Activated T-cell treated with anti-CD3 and anti-CD28 coated beads for 4 hours (primary cell): ENCODE data around the gene COL20A1.
A peak's percentile ranks its signal among the peaks of the same experiment; 100 is the strongest.

ENCODE experiments used
- DNase-seq: peaks from one replicate; pipeline ENCODE4 v3.0.0-alpha.2; 2020

The COL20A1 gene

GRCh38 chr20:63279931-63280330 is 13.1 kb upstream of the COL20A1 start:
- no peak for DNase-seq

DNA sequence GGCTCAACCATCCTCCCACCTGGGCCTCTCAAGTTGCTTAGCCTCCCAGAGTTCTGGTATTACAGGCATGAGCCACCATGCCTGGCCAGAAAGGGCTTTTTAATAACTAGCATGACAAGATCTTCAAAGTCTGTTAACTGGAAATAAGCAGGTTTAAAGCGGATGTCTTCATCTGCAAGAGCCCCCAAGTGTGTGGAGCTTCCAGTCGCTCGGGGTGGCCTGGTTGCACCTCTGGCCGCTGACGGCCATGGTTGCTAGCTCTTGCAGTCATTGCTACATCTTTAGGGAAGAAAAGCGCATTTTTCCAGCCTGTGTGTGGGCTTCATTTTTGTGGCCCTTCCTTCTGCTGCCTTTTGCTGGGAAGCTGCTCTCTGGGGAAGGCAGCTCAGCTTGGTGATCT is 12.6 kb upstream of the COL20A1 start:
- DNase-seq, result no peak

- DNase-seq, result no peak
Observed at GRCh38 chr20:63280929-63281545, 11.9 kb upstream of the COL20A1 start.

DNA sequence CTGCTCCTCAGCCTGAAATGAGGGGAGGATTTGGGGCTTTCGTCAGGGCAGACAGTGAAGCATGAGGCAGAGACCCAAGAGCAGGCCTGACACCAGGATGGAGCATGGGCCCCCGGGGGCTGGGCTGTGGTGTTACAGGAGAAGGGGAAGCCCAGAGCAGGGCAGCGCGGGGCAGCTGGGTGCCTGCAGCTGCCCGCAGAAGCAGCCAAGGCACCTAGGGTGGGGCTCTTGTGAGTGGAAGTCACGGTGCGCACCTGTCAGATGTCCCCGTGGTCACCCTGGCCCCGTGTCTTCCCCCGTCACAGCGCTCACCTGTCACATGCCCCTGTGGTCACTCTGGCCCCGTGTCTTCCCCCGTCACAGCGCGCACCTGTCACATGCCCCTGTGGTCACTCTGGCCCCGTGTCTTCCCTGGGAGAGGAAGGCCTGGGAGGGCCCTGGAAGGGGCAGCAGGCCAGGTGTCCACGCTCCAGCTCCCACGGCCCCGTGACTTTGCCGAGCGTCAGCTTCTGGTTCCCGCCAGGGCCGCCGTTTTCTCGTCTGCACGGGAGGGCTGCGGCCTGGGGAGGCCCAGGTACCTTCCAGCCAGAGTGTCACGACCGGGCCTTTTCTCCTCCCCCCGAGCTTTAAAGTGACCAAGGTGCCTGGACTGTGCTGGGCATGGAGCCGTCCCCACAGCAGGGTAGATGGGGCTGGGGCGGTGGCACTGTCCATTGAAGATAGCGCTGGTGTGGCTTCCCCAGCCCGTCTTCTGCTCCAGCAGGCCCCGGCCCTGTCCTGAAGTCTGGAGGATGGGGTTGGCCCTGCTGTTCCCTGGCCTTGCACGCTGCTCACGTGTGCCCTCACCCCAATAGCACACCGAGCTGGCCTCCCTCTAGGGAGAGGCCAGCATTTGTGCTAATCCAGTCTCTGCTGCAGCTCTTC is 11.0 kb upstream of the COL20A1 start:
- no peak for DNase-seq

- no peak for DNase-seq
Observed at GRCh38 chr20:63282946-63283345, 10.0 kb upstream of the COL20A1 start.

DNA sequence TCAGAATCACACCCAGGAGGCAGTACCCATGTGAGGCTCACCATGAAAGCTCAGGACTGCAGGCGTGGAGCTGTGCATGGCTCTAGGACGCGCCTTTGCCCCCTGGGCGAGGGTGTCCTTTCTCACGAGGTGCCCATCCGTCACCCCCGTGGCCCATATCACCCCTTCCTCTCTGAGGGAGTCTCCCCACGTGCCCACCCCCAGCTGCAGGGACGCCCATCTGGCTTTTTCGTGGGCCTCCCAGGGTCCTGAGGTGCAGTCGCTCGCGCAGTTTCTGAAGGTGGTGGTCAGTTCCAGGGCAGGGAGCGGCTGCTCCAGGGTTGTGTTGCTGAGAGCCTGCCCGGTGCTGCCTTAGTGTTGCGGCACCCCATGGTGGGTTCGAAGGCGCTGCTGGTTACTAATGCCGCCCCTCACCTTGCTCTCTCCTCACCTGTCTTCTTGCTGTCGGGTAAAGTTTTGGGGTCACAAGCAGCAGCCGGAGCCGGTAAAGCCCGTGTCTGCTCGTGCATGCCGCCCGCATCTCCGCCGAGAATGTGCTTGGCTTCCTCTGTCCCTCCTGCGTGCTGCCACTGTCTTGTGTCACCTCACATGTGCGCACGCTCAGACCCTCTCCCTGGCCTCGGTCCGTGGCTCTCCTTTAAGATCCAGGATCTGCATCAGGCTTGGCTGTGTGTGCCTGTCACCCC is 9.4 kb upstream of the COL20A1 start:
- DNase-seq, result no peak

GRCh38 chr20:63284083-63284440 is 8.9 kb upstream of the COL20A1 start:
- DNase-seq, result no peak

- no peak for DNase-seq
Observed at GRCh38 chr20:63284544-63284949, 8.4 kb upstream of the COL20A1 start.

DNA sequence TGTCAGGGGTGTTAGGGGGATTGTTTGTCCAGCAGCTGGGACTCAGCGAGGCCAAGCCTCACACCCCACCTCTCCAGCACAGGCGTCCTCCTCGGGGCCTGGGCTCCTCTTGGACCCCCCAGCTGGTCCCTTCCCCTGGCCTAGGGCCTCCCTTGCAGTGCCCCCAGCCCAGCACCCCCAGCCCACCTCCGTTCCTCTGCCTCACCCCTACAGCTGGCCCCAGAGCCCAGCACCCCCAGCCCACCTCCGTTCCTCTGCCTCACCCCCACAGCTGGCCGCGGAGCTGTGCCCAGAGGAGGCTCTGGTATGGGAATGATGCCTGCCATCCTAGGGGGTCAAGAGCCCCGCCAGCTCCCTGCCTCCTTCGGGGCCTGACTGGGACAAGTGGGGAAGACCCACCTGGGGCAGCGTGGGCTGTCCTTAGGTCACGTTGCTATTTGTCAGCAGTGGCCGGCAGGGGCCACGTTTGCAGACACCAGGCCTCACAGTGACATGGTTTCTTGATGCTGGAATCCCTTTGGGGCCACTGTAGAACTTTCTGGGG is 7.9 kb upstream of the COL20A1 start:
- DNase-seq, result no peak

GRCh38 chr20:63285636-63286615 is 7.1 kb upstream of the COL20A1 start:
- no peak for DNase-seq

DNA sequence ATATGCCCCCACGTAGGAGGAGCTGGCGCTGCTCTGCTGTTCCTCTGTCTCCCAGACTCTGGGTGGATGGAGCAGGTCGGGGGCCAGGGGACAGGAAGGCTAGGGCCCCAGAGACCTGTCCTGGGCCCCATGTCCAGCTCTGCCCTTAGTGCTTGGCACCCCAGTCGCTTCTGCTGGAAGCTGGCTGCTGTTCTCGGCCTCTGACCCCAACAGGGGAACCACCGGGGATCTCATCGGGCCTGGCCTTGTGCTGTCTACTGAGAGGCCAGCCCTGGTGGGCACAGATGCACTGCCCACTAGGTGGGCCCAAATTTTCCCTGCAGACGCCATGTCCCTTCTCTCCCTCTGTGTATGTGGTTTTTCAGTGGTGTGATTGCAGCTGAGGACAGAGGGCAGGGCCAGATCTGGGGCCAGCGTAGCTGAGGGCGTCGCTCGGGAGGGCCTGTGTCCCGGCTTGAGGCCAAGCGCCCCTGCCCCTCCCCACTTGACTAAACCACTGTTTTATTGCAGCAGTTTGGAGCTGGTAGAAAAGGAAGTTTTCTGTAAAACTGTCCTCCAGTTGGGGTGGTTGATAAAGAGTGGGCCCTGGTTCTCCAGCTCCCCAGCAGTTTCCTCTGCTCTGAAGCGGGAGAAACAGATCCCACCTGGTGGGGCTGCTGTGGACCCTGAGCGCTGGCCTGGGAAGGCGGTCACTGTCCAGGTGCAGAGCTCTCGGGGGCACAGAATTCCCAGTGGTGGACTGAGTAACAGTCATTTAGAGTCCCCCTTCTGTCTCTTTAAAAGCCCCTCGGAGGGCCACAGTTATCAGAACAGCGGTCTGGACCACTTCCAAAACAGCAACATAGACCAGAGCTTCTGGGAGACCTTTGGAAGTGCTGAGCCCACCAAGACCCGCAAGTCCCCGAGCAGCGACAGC is 5.9 kb upstream of the COL20A1 start:
- DNase-seq, result no peak

GRCh38 chr20:63287697-63288580 is 5.0 kb upstream of the COL20A1 start:
- DNase-seq, result no peak

DNA sequence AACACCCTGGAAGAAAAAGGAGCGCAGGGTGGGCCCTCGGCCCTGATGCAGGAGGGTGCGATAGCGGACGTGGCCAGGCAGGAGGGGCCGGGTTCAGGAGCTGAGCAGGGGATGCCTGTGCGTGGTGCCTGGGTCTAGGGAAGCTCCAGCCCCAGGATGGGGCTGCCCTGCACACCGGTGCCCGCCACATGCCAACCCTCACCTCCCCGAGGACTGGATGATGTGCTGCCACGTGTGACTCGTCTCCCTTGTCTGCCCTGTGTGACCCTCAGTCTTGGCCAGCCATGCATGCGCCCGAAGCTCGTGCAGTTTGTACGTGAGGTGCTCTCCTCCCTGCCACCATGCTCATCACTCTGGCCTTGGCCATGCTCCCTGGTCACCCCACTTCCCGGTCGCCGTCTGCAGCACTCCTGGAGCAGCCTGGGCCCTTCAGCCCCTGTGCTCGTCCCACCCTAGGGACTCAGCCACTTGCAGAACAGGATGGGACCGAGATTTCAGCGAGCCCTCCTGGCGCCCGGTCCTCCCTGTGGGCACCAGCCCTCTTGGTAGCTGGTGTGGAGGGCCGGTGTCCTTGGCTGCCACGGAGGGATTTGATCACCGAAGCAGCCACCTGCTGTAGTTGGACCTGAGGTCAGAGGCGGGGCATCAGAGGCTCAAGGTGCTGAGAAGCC is 4.3 kb upstream of the COL20A1 start:
- DNase-seq, result no peak

DNA sequence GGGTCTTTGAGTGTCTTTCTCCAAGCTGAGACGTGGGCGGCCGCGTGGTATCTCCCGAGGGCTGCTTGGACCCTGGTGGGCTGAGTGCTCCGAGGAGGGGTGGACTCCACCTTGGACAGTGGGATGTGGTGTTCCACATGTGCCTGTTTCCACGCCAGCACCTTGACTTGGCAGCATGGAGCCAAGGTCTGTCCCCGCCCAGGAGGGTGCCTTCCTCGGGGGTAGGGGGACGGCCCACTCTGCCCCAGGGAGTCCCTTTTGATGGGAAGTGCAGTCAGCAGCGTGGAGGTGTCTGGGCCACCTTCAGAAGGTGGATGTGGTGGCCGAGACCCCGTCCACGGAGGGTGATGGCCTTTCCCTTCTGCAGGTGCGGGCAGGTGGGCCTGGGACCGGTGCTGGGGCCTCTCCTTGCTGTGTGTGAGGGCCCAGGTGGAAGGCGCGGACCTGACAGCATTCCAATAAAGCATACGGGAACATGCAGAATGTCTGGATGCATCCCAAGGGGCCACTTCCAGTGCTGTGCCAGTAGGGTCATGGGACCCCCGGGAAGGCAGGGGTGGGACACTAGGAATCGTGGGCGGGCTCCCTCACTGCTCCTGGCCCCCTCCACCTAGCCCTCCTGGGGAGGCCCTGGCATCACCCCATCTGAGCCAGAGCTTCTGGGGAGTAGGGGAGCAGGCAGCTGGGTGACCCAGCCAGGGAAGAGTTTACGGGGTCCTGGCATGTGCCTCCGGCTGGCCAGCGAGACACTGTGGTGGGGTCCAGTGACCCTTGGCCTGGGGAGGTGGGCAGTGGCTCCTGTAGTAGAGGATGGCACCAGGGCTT is 3.5 kb upstream of the COL20A1 start:
- DNase-seq, result no peak

- DNase-seq, result no peak
Observed at GRCh38 chr20:63290136-63290676, 2.8 kb upstream of the COL20A1 start.

GRCh38 chr20:63290677-63291472 is 2.1 kb upstream of the COL20A1 start:
- peak; percentile 42 for DNase-seq

GRCh38 chr20:63291811-63292210 is 1.2 kb upstream of the COL20A1 start:
- DNase-seq, result no peak
